SH-SY5Y (cell line): ENCODE data around the gene ZFHX2.
A peak's percentile ranks its signal among the peaks of the same experiment; 100 is the strongest.

Experiments
- GATA2 ChIP-seq: IDR thresholded peaks from 2 replicates; pipeline ENCODE4 v1.6.1; 2011; ENCODE audit warnings: mild to moderate bottlenecking, low read depth, low read length
- GATA3 ChIP-seq: IDR thresholded peaks from 2 replicates; pipeline ENCODE4 v1.6.1; 2011; ENCODE audit warnings: low read depth, mild to moderate bottlenecking, low read length, moderate library complexity

DNA sequence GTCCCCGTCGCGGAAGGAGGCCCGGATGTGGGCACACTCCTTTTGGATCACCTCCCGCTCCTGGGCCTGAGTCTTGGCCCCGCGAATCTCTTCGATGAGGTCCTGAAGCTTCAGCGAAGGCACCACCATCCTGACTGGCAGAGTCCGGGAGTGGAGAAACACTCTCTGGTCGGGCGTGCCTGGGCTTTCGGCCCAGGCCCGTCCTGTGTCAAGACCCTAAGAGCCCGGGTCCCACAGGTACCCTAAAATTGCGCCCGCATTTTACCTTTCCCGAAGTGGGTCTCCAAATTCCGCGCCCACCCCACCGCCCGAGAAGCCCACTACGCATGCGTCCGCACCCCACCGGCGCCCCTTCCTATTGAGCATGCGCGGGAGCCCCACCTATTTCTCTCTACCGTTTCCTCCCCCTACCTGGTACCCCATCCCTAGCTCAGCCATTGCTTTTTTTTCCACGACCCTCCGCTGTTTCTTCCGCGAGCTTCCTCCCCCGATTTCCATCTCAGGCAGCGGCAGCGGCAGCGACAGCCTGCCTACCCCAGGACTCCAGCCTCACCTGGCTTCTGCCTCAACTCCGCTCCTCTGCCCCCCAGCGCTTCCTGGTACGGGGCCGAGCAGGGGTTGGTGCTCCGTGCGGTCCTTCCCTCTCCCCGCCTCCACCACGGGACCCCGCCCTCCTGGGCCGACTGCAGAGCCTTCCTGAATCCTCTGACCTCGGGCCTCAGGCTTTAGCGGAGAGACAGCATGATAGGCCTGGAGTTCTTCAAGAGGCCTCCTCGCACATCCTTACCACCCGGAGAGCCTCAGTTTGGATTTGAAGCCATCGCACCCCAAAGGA lies 15.8 kb upstream of the ZFHX2 start, which contains the start of gene AP1G2:
- TF ChIP-seq GATA2 (peak; percentile 9; the same call in 1 of the 2 replicates), GATA3 (no peak)
